SJSA1 (cell line): Measurements from ENCODE around the gene ABL2. TPM values are rescaled to one million over a fixed set of nuclear protein-coding genes. Genes with fewer than 3 reads are reported as not detected.

ENCODE experiments used
- total RNA-seq: library from RNA; depleted of rRNA; stranded (reverse); fragments of >200 nt; shearing (Covaris generic); gene quantifications from 2 replicates; pipeline ENCODE4 v1.2.3, GENCODE V29; 2014; rRNA removed

Gene ABL2
- total RNA-seq, 1 experiment from 2014 or later: 39.9 TPM

Other genes with a start within 250 kb of the ABL2 start
- 50.7 and 52.6 TPM in 2 replicates for gene FAM20B, start 203.8 kb downstream of the ABL2 start, total RNA-seq
- gene TOR3A, start 147.6 kb downstream of the ABL2 start, total RNA-seq: 27.9 and 30.8 TPM in 2 replicates
- 17.4 and 25.9 TPM in 2 replicates for gene SOAT1, start 64.1 kb upstream of the ABL2 start, total RNA-seq
- 0.53 TPM in 1 of 2 replicates, not detected in the other for gene AXDND1, start 136.3 kb upstream of the ABL2 start, total RNA-seq